C4-2B (cell line): ENCODE results near the gene SUCLA2.

Source experiments
- CTCF ChIP-seq: fragments of 450-650 bp; conservative IDR thresholded peaks from 2 replicates; pipeline ENCODE4 v1.5.1; 2017; ENCODE audit warnings: mild to moderate bottlenecking
- ZFX ChIP-seq: fragments of 450-650 bp; IDR thresholded peaks from 2 replicates; pipeline ENCODE4 v1.6.1; 2017

GRCh38 chr13:47901441-47901840 is 99.6 kb downstream of the SUCLA2 start:
- TF ChIP-seq CTCF: no peak
- TF ChIP-seq ZFX: no peak
